Smooth muscle cell of bladder (primary cell): ENCODE data around the gene SLU7. TPM values are rescaled to one million over a fixed set of nuclear protein-coding genes. Genes with fewer than 3 reads are reported as not detected.

Experiments
- total RNA-seq: library from RNA; depleted of rRNA; stranded (reverse); fragments of >200 nt; gene quantifications from 2 replicates; pipeline ENCODE4 v1.2.3, GENCODE V29; 2014

Gene SLU7
- total RNA-seq = 81.5 and 88.8 TPM in 2 replicates

DNA sequence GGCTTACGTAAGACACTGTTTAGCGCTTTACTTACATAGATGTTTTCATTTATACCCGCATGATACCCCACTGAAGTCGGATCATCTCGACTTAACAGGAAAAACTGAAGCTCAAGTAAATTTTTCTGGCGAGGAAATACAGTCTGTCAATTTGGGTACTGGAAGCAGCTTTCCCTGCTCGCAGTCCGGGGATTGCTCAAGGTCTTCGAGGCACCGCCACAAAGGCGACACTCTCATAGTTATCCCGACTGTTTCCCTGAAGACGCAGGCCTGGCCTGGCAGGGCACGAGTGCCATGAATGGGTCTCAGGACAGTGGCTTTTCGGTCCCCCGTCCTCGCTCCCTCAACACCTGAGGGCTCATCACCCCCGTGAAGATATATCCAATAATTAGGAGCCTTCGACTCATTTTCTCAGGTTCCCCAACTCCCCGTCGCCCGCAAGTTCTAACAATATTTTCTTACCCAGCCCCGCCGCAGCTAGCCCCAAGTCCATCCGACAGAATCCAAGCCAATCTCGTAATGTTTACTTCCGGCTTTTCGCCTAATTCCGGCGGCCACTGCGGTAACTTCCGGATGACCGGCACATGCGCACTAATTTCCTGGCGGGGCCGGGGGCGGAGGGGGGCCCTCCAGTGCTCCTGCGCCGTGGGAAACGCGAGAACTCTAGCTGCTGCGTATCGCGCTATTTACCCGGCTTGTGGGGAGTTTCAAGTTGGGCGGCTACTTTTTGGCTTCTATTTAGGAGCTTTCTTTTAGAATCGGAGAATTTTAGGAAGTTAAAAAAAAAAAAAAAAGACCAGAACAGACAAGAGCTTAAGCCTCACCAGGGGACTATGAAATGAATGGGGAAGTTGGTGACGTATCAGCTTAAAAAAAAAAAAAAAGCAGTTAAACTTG is at the start of gene SLU7:
TSS of gene SLU7 (minus strand) at position 521 of the 897 bp plus-strand sequence. CDS start 3,787 bp downstream, outside the sequence.

DNA sequence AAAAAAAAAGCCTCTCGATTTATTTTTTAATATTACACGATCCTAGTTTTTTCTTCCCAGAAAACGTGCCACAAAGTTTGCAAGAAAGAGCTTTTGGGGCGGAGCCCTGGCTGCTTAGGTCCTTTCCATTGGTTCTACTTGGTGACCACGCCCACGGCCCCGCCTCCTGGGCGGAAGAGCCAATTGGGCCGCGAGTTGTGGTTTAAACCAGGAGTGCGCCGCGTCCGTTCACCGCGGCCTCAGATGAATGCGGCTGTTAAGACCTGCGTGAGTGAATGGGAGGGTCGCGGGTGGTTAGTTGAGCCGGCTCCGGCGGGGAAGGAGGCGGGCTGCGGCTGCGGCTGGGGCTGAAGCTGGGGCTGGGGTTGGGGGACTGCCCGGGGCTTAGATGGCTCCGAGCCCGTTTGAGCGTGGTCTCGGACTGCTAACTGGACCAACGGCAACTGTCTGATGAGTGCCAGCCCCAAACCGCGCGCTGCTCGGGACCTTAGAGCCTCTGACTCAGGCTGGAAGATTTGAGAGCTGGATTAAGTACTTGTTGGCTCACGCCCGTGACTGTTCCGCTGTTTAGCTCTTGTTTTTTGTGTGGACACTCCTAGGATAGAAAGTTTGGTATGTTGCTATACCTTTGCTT is 2.9 kb upstream of the SLU7 start, which contains the start of gene PTTG1:
TSS of gene PTTG1 (plus strand) at position 231 of the 634 bp plus-strand sequence. CDS start 458 bp downstream, outside the sequence.

DNA sequence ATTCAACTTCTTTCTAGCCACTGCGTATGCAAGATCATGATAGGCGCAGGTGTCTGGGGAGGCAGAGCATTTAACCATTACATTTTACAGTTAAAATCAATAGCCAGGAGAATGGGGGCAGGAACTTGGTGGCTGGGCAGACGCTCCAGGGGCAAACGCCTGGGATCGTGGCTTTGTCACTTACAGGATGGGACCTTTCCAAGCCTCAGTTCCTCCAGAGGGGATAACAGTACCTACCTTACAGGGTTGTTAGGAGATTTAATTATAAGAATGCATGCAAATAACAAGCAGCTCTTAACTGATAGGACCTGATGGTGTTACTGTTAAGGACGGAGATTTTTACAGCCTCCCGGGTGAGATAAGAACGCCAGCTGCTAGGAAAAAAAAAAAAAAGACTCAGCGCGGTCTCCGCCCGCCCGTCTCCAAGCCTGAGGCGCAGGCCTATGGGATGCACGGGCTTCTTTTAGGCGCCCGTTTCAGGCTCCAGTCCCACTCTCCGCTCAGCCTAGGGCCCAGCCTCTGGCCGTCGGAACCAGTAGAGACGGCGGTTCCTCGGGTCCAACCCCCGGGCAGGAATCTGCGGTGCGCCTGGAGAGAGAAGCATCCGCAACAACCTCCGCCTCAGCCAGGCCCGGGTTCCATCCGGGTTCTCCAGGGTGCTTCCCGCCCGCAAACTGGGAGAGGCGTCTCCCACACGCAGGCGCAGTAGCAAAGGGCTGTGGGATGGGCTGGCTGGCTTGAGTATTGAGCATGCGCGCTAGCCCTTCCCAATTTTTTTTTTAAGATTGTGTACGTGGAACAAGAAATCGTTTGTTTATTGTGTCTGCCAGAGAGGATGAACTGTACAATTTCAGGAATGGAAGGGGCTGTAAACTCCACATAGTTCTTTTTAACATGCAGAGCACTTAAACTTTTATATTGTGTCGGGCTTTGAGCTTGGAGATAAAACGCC is 19.2 kb downstream of the SLU7 start, which contains the start of gene FAM200C:
TSS of gene FAM200C (minus strand) at position 653 of the 952 bp plus-strand sequence. CDS start 4,564 bp downstream, outside the sequence.

DNA sequence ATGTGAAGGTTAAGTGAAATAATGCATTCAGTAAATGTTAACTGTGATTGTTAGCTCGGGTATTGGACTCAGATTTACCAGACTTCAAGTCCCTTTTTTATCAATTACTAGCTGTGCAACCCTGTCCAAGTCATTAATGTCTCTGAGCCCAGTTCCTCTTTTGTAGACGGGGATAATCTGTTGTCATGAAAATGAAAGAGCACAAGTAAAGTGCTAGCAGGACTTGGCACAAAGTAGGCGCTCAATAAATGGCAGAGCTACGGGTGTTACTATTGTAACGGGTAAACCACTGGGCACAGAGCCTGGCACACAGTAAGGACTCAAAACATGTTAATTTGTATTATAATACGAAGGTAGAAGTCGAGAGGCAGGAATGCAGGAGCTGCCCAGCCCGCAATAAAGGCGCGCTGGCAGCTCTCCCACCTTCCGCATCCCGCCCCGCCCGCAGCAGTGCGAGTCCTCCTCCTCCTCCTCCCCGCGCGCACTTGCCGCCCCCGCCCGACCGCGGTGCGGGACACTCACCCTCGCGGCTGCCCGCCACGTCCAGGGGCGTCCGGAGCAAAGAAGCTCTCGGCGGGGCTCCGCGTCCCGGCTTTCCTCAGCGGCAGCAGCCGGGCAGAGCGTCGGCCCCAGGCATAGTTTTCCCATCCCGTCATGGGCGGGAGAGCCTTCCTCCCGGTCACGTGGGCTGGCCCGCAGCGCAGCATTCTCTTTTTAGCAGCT is 48.7 kb downstream of the SLU7 start, which contains the start of gene C1QTNF2:
TSS of gene C1QTNF2 (minus strand) at position 637 of the 723 bp plus-strand sequence. CDS start 15,615 bp downstream, outside the sequence.

Other genes starting within 250 kb of the SLU7 start
- gene FABP6, start 189.6 kb downstream of the SLU7 start, total RNA-seq = not detected in 2 replicates
- 0.14 and 0.18 TPM in 2 replicates for gene CCNJL, start 106.5 kb downstream of the SLU7 start, total RNA-seq
- gene C1QTNF2, start 48.5 kb downstream of the SLU7 start, total RNA-seq = 0.28 and 0.37 TPM in 2 replicates
- 3.0 TPM in 2 replicates for gene FAM200C, start 19.0 kb downstream of the SLU7 start, total RNA-seq
- 47.0 and 62.2 TPM in 2 replicates for gene PTTG1, start 2.8 kb upstream of the SLU7 start, total RNA-seq